WTC11 (cell line): ENCODE data around the gene SMKR1. TPM values are rescaled to one million over a fixed set of nuclear protein-coding genes. Genes with fewer than 3 reads are reported as not detected.

ENCODE experiments used
- ATAC-seq: fragments of 200-7000 bp; cut with Tn5 transposase; 2 replicates; pipeline ENCODE4 v1.10.0; 2021; ENCODE audit warnings: mild to moderate bottlenecking, moderate library complexity
- CTCF ChIA-PET: fragments of 300-600 bp; sonication (Branson Sonifier 250); formaldehyde crosslinking; loops from one replicate; lab custom pipeline; 2021; ENCODE audit warnings: antibody characterized with exemption; lab: Charles Lee
- POLR2A ChIA-PET: fragments of 350-600 bp; sonication (Branson Sonifier 250); formaldehyde crosslinking; loops from one replicate; lab custom pipeline; 2021; ENCODE audit warnings: antibody characterized with exemption; lab: Charles Lee
- DNase-seq: peaks from one replicate; pipeline ENCODE4 v3.0.0; 2021; ENCODE audit warnings: low spot score
- H3K27ac Mint-ChIP-seq: 2 replicates; pipeline ENCODE4 v1.8.0; 2021; ENCODE audit warnings: mixed read lengths
- H3K27me3 Mint-ChIP-seq: 2 replicates; pipeline ENCODE4 v1.8.0; 2021; ENCODE audit warnings: low read depth, mild to moderate bottlenecking, moderate library complexity, mixed read lengths
- H3K36me3 Mint-ChIP-seq: 2 replicates; pipeline ENCODE4 v1.8.0; 2021; ENCODE audit warnings: mixed read lengths
- H3K4me1 Mint-ChIP-seq: 2 replicates; pipeline ENCODE4 v1.8.0; 2022; ENCODE audit warnings: mixed read lengths
- H3K4me3 Mint-ChIP-seq: 2 replicates; pipeline ENCODE4 v1.8.0; 2021; ENCODE audit warnings: mild to moderate bottlenecking, moderate library complexity, mixed read lengths
- H3K9me3 Mint-ChIP-seq: 2 replicates; pipeline ENCODE4 v1.8.0; 2021; ENCODE audit warnings: mixed read lengths
- ARID4B ChIP-seq: sonication (generic); formaldehyde crosslinking; IDR thresholded peaks from 2 replicates; pipeline ENCODE4 v1.8.0; 2023; ENCODE audit warnings: missing genetic modification reagents, mild to moderate bottlenecking, borderline replicate concordance
- CDX4 ChIP-seq: fragments of 250-450 bp; sonication (Bioruptor Pico); IDR thresholded peaks from 2 replicates; pipeline ENCODE4 v1.9.0; 2021; ENCODE audit warnings: moderate library complexity, mild to moderate bottlenecking, inconsistent platforms, borderline replicate concordance
- ELF4 ChIP-seq: sonication (generic); formaldehyde crosslinking; IDR thresholded peaks from 2 replicates; pipeline ENCODE4 v1.8.1; 2022; ENCODE audit warnings: low read depth, mild to moderate bottlenecking, moderate library complexity, missing genetic modification reagents
- ESRRA ChIP-seq: sonication (generic); formaldehyde crosslinking; IDR thresholded peaks from 2 replicates; pipeline ENCODE4 v1.8.1; 2022; ENCODE audit warnings: mild to moderate bottlenecking, missing genetic modification reagents, borderline replicate concordance
- FOXP4 ChIP-seq: sonication (generic); formaldehyde crosslinking; IDR thresholded peaks from 2 replicates; pipeline ENCODE4 v1.8.0; 2022; ENCODE audit warnings: mild to moderate bottlenecking, missing genetic modification reagents
- GTF2I ChIP-seq: fragments of 250-450 bp; sonication (Bioruptor Pico); conservative IDR thresholded peaks from 2 replicates; pipeline ENCODE4 v1.4.0; 2021; ENCODE audit warnings: mild to moderate bottlenecking
- JAZF1 ChIP-seq: fragments of 250-450 bp; sonication (Bioruptor Pico); IDR thresholded peaks from 2 replicates; pipeline ENCODE4 v1.9.0; 2021; ENCODE audit warnings: moderate library complexity, mild to moderate bottlenecking, inconsistent platforms
- MLX ChIP-seq: sonication (generic); formaldehyde crosslinking; IDR thresholded peaks from 2 replicates; pipeline ENCODE4 v1.8.1; 2023; ENCODE audit warnings: mild to moderate bottlenecking, missing genetic modification reagents, moderate library complexity
- MXD4 ChIP-seq: fragments of 250-450 bp; sonication (Bioruptor Pico); IDR thresholded peaks from 2 replicates; pipeline ENCODE4 v1.8.0; 2021; ENCODE audit warnings: mild to moderate bottlenecking, moderate library complexity, borderline replicate concordance
- NFE2L1 ChIP-seq: sonication (generic); formaldehyde crosslinking; IDR thresholded peaks from 2 replicates; pipeline ENCODE4 v1.8.1; 2023; ENCODE audit warnings: missing genetic modification reagents
- PRRX2 ChIP-seq: fragments of 250-450 bp; sonication (Bioruptor Pico); IDR thresholded peaks from 2 replicates; pipeline ENCODE4 v1.8.0; 2021; ENCODE audit warnings: mild to moderate bottlenecking
- TEAD1 ChIP-seq: sonication (generic); formaldehyde crosslinking; IDR thresholded peaks from 2 replicates; pipeline ENCODE4 v1.8.0; 2022; ENCODE audit warnings: mild to moderate bottlenecking, missing genetic modification reagents
- TEAD4 ChIP-seq: sonication (generic); formaldehyde crosslinking; IDR thresholded peaks from 2 replicates; pipeline ENCODE4 v1.8.0; 2022; ENCODE audit warnings: mild to moderate bottlenecking, missing genetic modification reagents
- TP53 ChIP-seq: sonication (generic); formaldehyde crosslinking; IDR thresholded peaks from 2 replicates; pipeline ENCODE4 v1.8.1; 2023; ENCODE audit warnings: mild to moderate bottlenecking, missing genetic modification reagents
- USF1 ChIP-seq: sonication (generic); formaldehyde crosslinking; IDR thresholded peaks from 2 replicates; pipeline ENCODE4 v1.8.0; 2022; ENCODE audit warnings: mild to moderate bottlenecking, missing genetic modification reagents
- ZNF121 ChIP-seq: sonication (generic); formaldehyde crosslinking; IDR thresholded peaks from 2 replicates; pipeline ENCODE4 v1.8.0; 2023; ENCODE audit warnings: missing genetic modification reagents
- ZNF138 ChIP-seq: sonication (generic); formaldehyde crosslinking; conservative IDR thresholded peaks from 2 replicates; pipeline ENCODE4 v1.8.1; 2022; ENCODE audit warnings: mild to moderate bottlenecking, moderate library complexity, missing genetic modification reagents
- ZNF232 ChIP-seq: sonication (generic); formaldehyde crosslinking; IDR thresholded peaks from 2 replicates; pipeline ENCODE4 v1.8.0; 2022; ENCODE audit warnings: mild to moderate bottlenecking, missing genetic modification reagents
- ZNF671 ChIP-seq: fragments of 250-450 bp; sonication (Bioruptor Pico); IDR thresholded peaks from 2 replicates; pipeline ENCODE4 v1.8.0; 2021; ENCODE audit warnings: mild to moderate bottlenecking
- total RNA-seq: library from RNA; stranded (reverse); gene quantifications from 3 replicates; pipeline ENCODE4 v1.2.3, GENCODE V29; 2021
- TF ChIP-seq, protein P1 (sequence below): sonication (generic); formaldehyde crosslinking; IDR thresholded peaks from 2 replicates; pipeline ENCODE4 v1.8.0; 2022; ENCODE audit warnings: mild to moderate bottlenecking, missing genetic modification reagents
- TF ChIP-seq, protein P2 (sequence below): sonication (generic); formaldehyde crosslinking; IDR thresholded peaks from 2 replicates; pipeline ENCODE4 v1.8.0; 2023; ENCODE audit warnings: mild to moderate bottlenecking, missing genetic modification reagents

SMKR1 gene
- total RNA-seq, 1 experiment from 2014 or later = 0.50 TPM

- ATAC-seq (peak; percentile 76), DNase-seq (no peak)
- Mint-ChIP-seq H3K27ac (no peak overlapping the region), H3K36me3 (no peaks in the 10 kb centered on the region), H3K4me1 (peaks cover 30% of the 10 kb centered on the region), H3K27me3 (no peaks in the 10 kb centered on the region), H3K9me3 (no peaks in the 10 kb centered on the region), H3K4me3 (no peak overlapping the region)
- CTCF ChIA-PET = no interaction called here
- no peak for TF ChIP-seq ELF4 (CRISPR knock-in tag)
- TF ChIP-seq ARID4B (CRISPR knock-in tag) = no peak
- TF ChIP-seq TEAD1 = no peak
- no peak for TF ChIP-seq ESRRA (CRISPR knock-in tag)
- TF ChIP-seq ZNF671 (CRISPR knock-in tag) = no peak
- no peak for TF ChIP-seq GTF2I (CRISPR knock-in tag)
- TF ChIP-seq NFE2L1 = no peak
- no peak for TF ChIP-seq PRRX2 (CRISPR knock-in tag)
- no peak for TF ChIP-seq TP53 (CRISPR knock-in tag)
- TF ChIP-seq CDX4 (CRISPR knock-in tag) = no peak
- TF ChIP-seq FOXP4 (CRISPR knock-in tag) = no peak
- no peak for TF ChIP-seq ZNF121 (CRISPR knock-in tag)
- no peak for TF ChIP-seq ZNF138 (CRISPR knock-in tag)
- no peak for TF ChIP-seq ZNF232
- TF ChIP-seq, protein P1, sequence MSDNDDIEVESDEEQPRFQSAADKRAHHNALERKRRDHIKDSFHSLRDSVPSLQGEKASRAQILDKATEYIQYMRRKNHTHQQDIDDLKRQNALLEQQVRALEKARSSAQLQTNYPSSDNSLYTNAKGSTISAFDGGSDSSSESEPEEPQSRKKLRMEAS (CRISPR knock-in tag) = no peak
- TF ChIP-seq TEAD4 (CRISPR knock-in tag) = no peak
- POLR2A ChIA-PET = interaction anchor here (1.0 kb wide), 1 partner anchor 76 kb away, joined by 6 read pairs; no protein-coding TSS in a partner anchor
Observed at GRCh38 chr7:129514683-129515082, 12.4 kb downstream of the SMKR1 start.

GRCh38 chr7:129515381-129515780 is 13.1 kb downstream of the SMKR1 start:
- no peak overlapping the region for H3K27ac Mint-ChIP-seq
- no peaks in the 10 kb centered on the region for H3K27me3 Mint-ChIP-seq
- ChIA-PET CTCF (no interaction called here), POLR2A (no interaction called here)
- no peak for ATAC-seq
- peaks cover 33% of the 10 kb centered on the region for H3K4me1 Mint-ChIP-seq
- no peak for DNase-seq
- H3K4me3 Mint-ChIP-seq = no peak overlapping the region
- no peak for TF ChIP-seq ZNF121 (CRISPR knock-in tag)
- TF ChIP-seq, protein P2, sequence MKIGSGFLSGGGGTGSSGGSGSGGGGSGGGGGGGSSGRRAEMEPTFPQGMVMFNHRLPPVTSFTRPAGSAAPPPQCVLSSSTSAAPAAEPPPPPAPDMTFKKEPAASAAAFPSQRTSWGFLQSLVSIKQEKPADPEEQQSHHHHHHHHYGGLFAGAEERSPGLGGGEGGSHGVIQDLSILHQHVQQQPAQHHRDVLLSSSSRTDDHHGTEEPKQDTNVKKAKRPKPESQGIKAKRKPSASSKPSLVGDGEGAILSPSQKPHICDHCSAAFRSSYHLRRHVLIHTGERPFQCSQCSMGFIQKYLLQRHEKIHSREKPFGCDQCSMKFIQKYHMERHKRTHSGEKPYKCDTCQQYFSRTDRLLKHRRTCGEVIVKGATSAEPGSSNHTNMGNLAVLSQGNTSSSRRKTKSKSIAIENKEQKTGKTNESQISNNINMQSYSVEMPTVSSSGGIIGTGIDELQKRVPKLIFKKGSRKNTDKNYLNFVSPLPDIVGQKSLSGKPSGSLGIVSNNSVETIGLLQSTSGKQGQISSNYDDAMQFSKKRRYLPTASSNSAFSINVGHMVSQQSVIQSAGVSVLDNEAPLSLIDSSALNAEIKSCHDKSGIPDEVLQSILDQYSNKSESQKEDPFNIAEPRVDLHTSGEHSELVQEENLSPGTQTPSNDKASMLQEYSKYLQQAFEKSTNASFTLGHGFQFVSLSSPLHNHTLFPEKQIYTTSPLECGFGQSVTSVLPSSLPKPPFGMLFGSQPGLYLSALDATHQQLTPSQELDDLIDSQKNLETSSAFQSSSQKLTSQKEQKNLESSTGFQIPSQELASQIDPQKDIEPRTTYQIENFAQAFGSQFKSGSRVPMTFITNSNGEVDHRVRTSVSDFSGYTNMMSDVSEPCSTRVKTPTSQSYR (CRISPR knock-in tag) = no peak
- no peak for TF ChIP-seq JAZF1 (CRISPR knock-in tag)
- no peak for TF ChIP-seq USF1 (CRISPR knock-in tag)
- no peak for TF ChIP-seq MLX
- no peak for TF ChIP-seq MXD4 (CRISPR knock-in tag)
- H3K9me3 Mint-ChIP-seq = no peaks in the 10 kb centered on the region
- no peaks in the 10 kb centered on the region for H3K36me3 Mint-ChIP-seq
